Neural cell (in vitro differentiated cells): ENCODE measurements around the gene ST14. TPM values are rescaled to one million over a fixed set of nuclear protein-coding genes. Genes with fewer than 3 reads are reported as not detected.

Source experiments
- H2AFZ ChIP-seq: fragments of 200-600, 300-800 bp; sonication (generic), shearing (Covaris generic); 2 replicates; pipeline ENCODE4 v1.6.0; 2014; ENCODE audit warnings: low read depth, mild to moderate bottlenecking, antibody characterized with exemption, low read length, moderate library complexity
- H3F3A ChIP-seq: fragments of 200-600 bp; shearing (Covaris generic); 2 replicates; pipeline ENCODE4 v1.6.1; 2016; ENCODE audit warnings: mild to moderate bottlenecking, moderate library complexity, mixed read lengths, antibody characterized with exemption, low read length; ENCODE audit not compliant: insufficient read depth, poor library complexity, severe bottlenecking
- H3K27ac ChIP-seq: fragments of 200-600, 300-800 bp; sonication (generic), shearing (Covaris generic); 2 replicates; pipeline ENCODE4 v1.5.1; 2014; ENCODE audit warnings: mild to moderate bottlenecking, low read length, moderate library complexity
- H3K27me3 ChIP-seq: fragments of 300-800, 200-600 bp; sonication (generic), shearing (Covaris generic); 2 replicates; pipeline ENCODE4 v1.6.0; 2014; ENCODE audit warnings: mild to moderate bottlenecking, low read depth, low read length, moderate library complexity; ENCODE audit not compliant: insufficient read depth
- H3K36me3 ChIP-seq: fragments of 300-800, 200-600 bp; sonication (generic), shearing (Covaris generic); 2 replicates; pipeline ENCODE4 v1.5.1; 2014; ENCODE audit warnings: mild to moderate bottlenecking, antibody characterized with exemption, low read length, moderate library complexity; ENCODE audit not compliant: insufficient read depth
- H3K4me2 ChIP-seq: fragments of 300-800, 200-600 bp; sonication (generic), shearing (Covaris generic); 2 replicates; pipeline ENCODE4 v1.6.0; 2014; ENCODE audit warnings: mild to moderate bottlenecking, low read length
- H3K4me3 ChIP-seq: fragments of 300-800, 200-600 bp; sonication (generic), shearing (Covaris generic); 2 replicates; pipeline ENCODE4 v1.5.1; 2014; ENCODE audit warnings: mild to moderate bottlenecking, low read length, moderate library complexity
- H3K79me2 ChIP-seq: fragments of 200-600 bp; shearing (Covaris generic); replicated peaks from 2 replicates; pipeline ENCODE4 v1.6.0; 2014; ENCODE audit warnings: mild to moderate bottlenecking, low read length, moderate library complexity; ENCODE audit not compliant: insufficient read depth
- H3K9ac ChIP-seq: fragments of 300-800, 200-600 bp; sonication (generic), shearing (Covaris generic); 2 replicates; pipeline ENCODE4 v1.6.1; 2016; ENCODE audit warnings: mild to moderate bottlenecking, low read length, mixed read lengths
- H3K9me2 ChIP-seq: fragments of 200-600 bp; shearing (Covaris generic); 2 replicates; pipeline ENCODE4 v1.6.1; 2016; ENCODE audit warnings: mild to moderate bottlenecking, low read length, mixed read lengths; ENCODE audit not compliant: insufficient read depth
- H3K9me3 ChIP-seq: fragments of 200-600, 300-800 bp; sonication (generic), shearing (Covaris generic); 2 replicates; pipeline ENCODE4 v1.6.1; 2016; ENCODE audit warnings: mild to moderate bottlenecking, mixed run types, low read length, moderate library complexity, mixed read lengths
- H4K20me1 ChIP-seq: fragments of 200-600 bp; shearing (Covaris generic); 2 replicates; pipeline ENCODE4 v1.6.1; 2016; ENCODE audit warnings: mild to moderate bottlenecking, mixed run types; ENCODE audit not compliant: insufficient read depth
- EP300 ChIP-seq: fragments of 450-650 bp; conservative IDR thresholded peaks from 2 replicates; pipeline ENCODE4 v1.6.1; 2014; ENCODE audit warnings: antibody characterized with exemption, mild to moderate bottlenecking, moderate library complexity; ENCODE audit not compliant: poor library complexity, severe bottlenecking
- EZH2 ChIP-seq: fragments of 200-600, 300-800 bp; shearing (Covaris generic), sonication (generic); IDR thresholded peaks from 2 replicates; pipeline ENCODE4 v1.6.1; 2014; ENCODE audit warnings: antibody characterized with exemption, low read length, borderline replicate concordance, mild to moderate bottlenecking; ENCODE audit not compliant: insufficient read depth, poor library complexity, severe bottlenecking
- MXI1 ChIP-seq: fragments of 450-650 bp; conservative IDR thresholded peaks from 2 replicates; pipeline ENCODE4 v1.6.1; 2014; ENCODE audit warnings: antibody characterized with exemption, mild to moderate bottlenecking; ENCODE audit not compliant: poor library complexity, severe bottlenecking
- POLR2AphosphoS5 ChIP-seq: IDR thresholded peaks from 2 replicates; pipeline ENCODE4 v1.6.1; 2012
- RAD21 ChIP-seq: fragments of 450-650 bp; conservative IDR thresholded peaks from 2 replicates; pipeline ENCODE4 v1.6.1; 2014; ENCODE audit warnings: antibody characterized with exemption, mild to moderate bottlenecking, moderate library complexity
- SMC3 ChIP-seq: fragments of 450-650 bp; conservative IDR thresholded peaks from 2 replicates; pipeline ENCODE4 v1.6.1; 2014; ENCODE audit warnings: antibody characterized with exemption, mild to moderate bottlenecking, moderate library complexity; ENCODE audit not compliant: poor library complexity
- TAF1 ChIP-seq: IDR thresholded peaks from 2 replicates; pipeline ENCODE4 v1.6.1; 2012; ENCODE audit warnings: low read depth
- polyA plus RNA-seq: library from polyadenylated mRNA; depleted of rRNA; stranded (reverse); fragments of >200 nt; gene quantifications from 2 replicates; pipeline ENCODE4 v1.2.3, GENCODE V29; 2014
- TF ChIP-seq, protein P1 (sequence below): fragments of 450-650 bp; IDR thresholded peaks from 2 replicates; pipeline ENCODE4 v1.5.1; 2014; ENCODE audit warnings: antibody characterized with exemption, mild to moderate bottlenecking, moderate library complexity; ENCODE audit not compliant: poor library complexity, severe bottlenecking
- TF ChIP-seq, protein P2 (sequence below): IDR thresholded peaks from 2 replicates; pipeline ENCODE4 v1.6.1; 2012; ENCODE audit warnings: borderline replicate concordance

ST14 gene
- polyA plus RNA-seq, 1 donor from 2014 or later: not detected

GRCh38 chr11:130157840-130158239 is 1.7 kb upstream of the ST14 start:
- Histone ChIP-seq H3F3A (no peaks in the 10 kb centered on the region), H3K27ac (no peak overlapping the region), H3K79me2 (no peaks in the 10 kb centered on the region), H3K9ac (no peak overlapping the region), H3K9me3 (no peaks in the 10 kb centered on the region), H3K4me3 (no peak overlapping the region), H3K36me3 (no peaks in the 10 kb centered on the region), H3K4me2 (no peak overlapping the region), H3K9me2 (no peaks in the 10 kb centered on the region), H2AFZ (no peak overlapping the region), H4K20me1 (no peaks in the 10 kb centered on the region), H3K27me3 (peaks cover 49% of the 10 kb centered on the region)
- TF ChIP-seq, protein P1, sequence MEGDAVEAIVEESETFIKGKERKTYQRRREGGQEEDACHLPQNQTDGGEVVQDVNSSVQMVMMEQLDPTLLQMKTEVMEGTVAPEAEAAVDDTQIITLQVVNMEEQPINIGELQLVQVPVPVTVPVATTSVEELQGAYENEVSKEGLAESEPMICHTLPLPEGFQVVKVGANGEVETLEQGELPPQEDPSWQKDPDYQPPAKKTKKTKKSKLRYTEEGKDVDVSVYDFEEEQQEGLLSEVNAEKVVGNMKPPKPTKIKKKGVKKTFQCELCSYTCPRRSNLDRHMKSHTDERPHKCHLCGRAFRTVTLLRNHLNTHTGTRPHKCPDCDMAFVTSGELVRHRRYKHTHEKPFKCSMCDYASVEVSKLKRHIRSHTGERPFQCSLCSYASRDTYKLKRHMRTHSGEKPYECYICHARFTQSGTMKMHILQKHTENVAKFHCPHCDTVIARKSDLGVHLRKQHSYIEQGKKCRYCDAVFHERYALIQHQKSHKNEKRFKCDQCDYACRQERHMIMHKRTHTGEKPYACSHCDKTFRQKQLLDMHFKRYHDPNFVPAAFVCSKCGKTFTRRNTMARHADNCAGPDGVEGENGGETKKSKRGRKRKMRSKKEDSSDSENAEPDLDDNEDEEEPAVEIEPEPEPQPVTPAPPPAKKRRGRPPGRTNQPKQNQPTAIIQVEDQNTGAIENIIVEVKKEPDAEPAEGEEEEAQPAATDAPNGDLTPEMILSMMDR: no peak
- no peak for TF ChIP-seq EZH2
- TF ChIP-seq POLR2AphosphoS5: no peak
- TF ChIP-seq MXI1: no peak
- TF ChIP-seq RAD21: no peak
- no peak for TF ChIP-seq TAF1
- TF ChIP-seq, protein P2, sequence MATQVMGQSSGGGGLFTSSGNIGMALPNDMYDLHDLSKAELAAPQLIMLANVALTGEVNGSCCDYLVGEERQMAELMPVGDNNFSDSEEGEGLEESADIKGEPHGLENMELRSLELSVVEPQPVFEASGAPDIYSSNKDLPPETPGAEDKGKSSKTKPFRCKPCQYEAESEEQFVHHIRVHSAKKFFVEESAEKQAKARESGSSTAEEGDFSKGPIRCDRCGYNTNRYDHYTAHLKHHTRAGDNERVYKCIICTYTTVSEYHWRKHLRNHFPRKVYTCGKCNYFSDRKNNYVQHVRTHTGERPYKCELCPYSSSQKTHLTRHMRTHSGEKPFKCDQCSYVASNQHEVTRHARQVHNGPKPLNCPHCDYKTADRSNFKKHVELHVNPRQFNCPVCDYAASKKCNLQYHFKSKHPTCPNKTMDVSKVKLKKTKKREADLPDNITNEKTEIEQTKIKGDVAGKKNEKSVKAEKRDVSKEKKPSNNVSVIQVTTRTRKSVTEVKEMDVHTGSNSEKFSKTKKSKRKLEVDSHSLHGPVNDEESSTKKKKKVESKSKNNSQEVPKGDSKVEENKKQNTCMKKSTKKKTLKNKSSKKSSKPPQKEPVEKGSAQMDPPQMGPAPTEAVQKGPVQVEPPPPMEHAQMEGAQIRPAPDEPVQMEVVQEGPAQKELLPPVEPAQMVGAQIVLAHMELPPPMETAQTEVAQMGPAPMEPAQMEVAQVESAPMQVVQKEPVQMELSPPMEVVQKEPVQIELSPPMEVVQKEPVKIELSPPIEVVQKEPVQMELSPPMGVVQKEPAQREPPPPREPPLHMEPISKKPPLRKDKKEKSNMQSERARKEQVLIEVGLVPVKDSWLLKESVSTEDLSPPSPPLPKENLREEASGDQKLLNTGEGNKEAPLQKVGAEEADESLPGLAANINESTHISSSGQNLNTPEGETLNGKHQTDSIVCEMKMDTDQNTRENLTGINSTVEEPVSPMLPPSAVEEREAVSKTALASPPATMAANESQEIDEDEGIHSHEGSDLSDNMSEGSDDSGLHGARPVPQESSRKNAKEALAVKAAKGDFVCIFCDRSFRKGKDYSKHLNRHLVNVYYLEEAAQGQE: no peak
- TF ChIP-seq SMC3: no peak

GRCh38 chr11:130159139-130159538 is 443 bp upstream of the ST14 start:
- Histone ChIP-seq H4K20me1 (no peaks in the 10 kb centered on the region), H3K79me2 (no peaks in the 10 kb centered on the region), H3K4me3 (no peak overlapping the region), H3K9ac (no peak overlapping the region), H2AFZ (no peak overlapping the region), H3F3A (no peaks in the 10 kb centered on the region), H3K9me2 (no peaks in the 10 kb centered on the region), H3K4me2 (no peak overlapping the region), H3K27me3 (peaks cover 49% of the 10 kb centered on the region), H3K9me3 (no peaks in the 10 kb centered on the region), H3K27ac (no peak overlapping the region), H3K36me3 (no peaks in the 10 kb centered on the region)
- TF ChIP-seq EP300 (no peak), SMC3 (no peak), RAD21 (no peak), POLR2AphosphoS5 (no peak), MXI1 (no peak), TAF1 (no peak), EZH2 (no peak)
- TF ChIP-seq, protein P1: no peak
- TF ChIP-seq, protein P2: no peak
